ENCODE data around the gene ACSL1.

The ACSL1 gene

DNA sequence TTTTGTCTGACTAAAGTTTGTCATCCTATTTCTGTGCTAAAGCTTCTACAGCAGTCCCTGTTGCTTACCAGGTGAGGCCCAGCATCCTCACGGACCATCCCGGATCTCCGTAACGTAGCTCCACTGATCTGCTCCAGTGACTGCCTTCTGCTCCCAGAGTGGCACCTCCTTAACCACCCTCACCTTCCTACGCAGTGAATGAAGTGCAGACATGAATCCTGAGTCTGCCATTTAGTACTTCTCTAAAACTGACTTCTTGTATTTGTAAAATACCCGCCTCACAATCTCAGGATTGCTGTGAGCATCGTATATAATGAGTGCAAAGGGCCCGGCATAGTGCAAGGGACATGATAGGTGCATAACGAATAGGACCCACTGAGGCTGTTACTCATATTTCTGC is 27.7 kb upstream of the ACSL1 start:
- no peak for DNase-seq (ENCODE audit: low read depth in 1 of 2, low spot score in 1 of 2)
- TF ChIP-seq, protein P1, sequence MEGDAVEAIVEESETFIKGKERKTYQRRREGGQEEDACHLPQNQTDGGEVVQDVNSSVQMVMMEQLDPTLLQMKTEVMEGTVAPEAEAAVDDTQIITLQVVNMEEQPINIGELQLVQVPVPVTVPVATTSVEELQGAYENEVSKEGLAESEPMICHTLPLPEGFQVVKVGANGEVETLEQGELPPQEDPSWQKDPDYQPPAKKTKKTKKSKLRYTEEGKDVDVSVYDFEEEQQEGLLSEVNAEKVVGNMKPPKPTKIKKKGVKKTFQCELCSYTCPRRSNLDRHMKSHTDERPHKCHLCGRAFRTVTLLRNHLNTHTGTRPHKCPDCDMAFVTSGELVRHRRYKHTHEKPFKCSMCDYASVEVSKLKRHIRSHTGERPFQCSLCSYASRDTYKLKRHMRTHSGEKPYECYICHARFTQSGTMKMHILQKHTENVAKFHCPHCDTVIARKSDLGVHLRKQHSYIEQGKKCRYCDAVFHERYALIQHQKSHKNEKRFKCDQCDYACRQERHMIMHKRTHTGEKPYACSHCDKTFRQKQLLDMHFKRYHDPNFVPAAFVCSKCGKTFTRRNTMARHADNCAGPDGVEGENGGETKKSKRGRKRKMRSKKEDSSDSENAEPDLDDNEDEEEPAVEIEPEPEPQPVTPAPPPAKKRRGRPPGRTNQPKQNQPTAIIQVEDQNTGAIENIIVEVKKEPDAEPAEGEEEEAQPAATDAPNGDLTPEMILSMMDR (IDR thresholded peaks at IDR 0.05; ENCODE audit: insufficient read depth, low read length) = no peak
- TF ChIP-seq POLR2AphosphoS5 (IDR thresholded peaks at IDR 0.05; ENCODE audit: low read depth) = no peak
- TF ChIP-seq, protein P2, sequence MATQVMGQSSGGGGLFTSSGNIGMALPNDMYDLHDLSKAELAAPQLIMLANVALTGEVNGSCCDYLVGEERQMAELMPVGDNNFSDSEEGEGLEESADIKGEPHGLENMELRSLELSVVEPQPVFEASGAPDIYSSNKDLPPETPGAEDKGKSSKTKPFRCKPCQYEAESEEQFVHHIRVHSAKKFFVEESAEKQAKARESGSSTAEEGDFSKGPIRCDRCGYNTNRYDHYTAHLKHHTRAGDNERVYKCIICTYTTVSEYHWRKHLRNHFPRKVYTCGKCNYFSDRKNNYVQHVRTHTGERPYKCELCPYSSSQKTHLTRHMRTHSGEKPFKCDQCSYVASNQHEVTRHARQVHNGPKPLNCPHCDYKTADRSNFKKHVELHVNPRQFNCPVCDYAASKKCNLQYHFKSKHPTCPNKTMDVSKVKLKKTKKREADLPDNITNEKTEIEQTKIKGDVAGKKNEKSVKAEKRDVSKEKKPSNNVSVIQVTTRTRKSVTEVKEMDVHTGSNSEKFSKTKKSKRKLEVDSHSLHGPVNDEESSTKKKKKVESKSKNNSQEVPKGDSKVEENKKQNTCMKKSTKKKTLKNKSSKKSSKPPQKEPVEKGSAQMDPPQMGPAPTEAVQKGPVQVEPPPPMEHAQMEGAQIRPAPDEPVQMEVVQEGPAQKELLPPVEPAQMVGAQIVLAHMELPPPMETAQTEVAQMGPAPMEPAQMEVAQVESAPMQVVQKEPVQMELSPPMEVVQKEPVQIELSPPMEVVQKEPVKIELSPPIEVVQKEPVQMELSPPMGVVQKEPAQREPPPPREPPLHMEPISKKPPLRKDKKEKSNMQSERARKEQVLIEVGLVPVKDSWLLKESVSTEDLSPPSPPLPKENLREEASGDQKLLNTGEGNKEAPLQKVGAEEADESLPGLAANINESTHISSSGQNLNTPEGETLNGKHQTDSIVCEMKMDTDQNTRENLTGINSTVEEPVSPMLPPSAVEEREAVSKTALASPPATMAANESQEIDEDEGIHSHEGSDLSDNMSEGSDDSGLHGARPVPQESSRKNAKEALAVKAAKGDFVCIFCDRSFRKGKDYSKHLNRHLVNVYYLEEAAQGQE (IDR thresholded peaks at IDR 0.05; ENCODE audit: insufficient replicate concordance, low read depth) = no peak
- no peak for TF ChIP-seq GABPA (IDR thresholded peaks at IDR 0.05; ENCODE audit: low read depth)
- TF ChIP-seq SPI1 (IDR thresholded peaks at IDR 0.05; ENCODE audit: borderline replicate concordance, low read depth) = no peak
- H3K27me3 ChIP-seq (ENCODE audit: insufficient read depth, poor library complexity, severe bottlenecking) = no peaks in the 10 kb centered on the region
- no peak overlapping the region for H3K4me3 ChIP-seq (replicated peaks; ENCODE audit: insufficient read depth, low read length)
- H3K27ac ChIP-seq (replicated peaks) = no peak overlapping the region

DNA sequence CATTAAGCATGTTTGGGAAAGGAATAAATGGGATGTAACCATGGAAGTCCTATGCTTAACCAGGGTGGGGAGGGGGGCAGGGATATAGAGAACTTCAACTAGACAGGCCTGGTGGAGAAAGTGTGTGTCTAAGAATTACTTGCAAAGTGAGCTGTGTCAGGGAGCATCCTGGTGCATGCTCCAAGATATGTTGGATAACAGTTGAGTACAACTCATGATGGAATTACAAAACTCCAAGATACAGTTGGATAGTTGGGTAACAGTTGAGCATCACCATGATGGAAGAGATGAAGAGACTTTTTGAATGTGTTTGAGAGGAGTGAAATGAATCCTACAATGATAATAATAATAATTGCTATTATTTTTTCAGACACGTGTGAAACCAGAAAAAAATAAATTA is 26.1 kb upstream of the ACSL1 start:
- H3K27me3 ChIP-seq (ENCODE audit: insufficient read depth, poor library complexity, severe bottlenecking) = no peaks in the 10 kb centered on the region
- TF ChIP-seq SPI1 (IDR thresholded peaks at IDR 0.05; ENCODE audit: borderline replicate concordance, low read depth) (no peak), POLR2AphosphoS5 (IDR thresholded peaks at IDR 0.05; ENCODE audit: low read depth) (no peak), GABPA (IDR thresholded peaks at IDR 0.05; ENCODE audit: low read depth) (no peak)
- TF ChIP-seq, protein P1 (IDR thresholded peaks at IDR 0.05; ENCODE audit: insufficient read depth, low read length) = no peak
- no peak for DNase-seq (ENCODE audit: low read depth in 1 of 2, low spot score in 1 of 2)
- H3K4me3 ChIP-seq (replicated peaks; ENCODE audit: insufficient read depth, low read length) = no peak overlapping the region
- H3K27ac ChIP-seq (replicated peaks) = peak overlapping the region; percentile 48; the same call in 1 of the 2 replicates

DNA sequence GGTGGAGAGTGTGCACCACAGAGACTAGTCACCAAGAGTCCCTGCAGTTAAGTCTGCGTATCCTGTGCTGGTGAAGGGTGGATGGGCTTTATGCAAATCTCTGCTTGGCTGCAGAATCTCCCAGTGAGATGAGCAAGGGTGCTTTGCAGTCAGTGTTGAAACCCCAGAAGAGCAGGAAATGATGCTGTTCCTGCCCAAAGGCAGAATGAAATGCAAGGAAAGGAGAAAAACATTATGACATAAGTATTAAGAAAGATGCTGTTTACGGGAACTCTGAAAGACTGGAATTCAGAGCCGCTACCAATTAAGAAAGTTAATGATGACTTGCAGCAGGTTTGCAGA is 25.4 kb upstream of the ACSL1 start:
- no peak overlapping the region for H3K4me3 ChIP-seq (replicated peaks; ENCODE audit: insufficient read depth, low read length)
- peak overlapping the region; percentile 48 for H3K27ac ChIP-seq (replicated peaks)
- peak in 1 of 2 experiments; percentile 59 for DNase-seq (ENCODE audit: low read depth in 1 of 2, low spot score in 1 of 2)
- H3K27me3 ChIP-seq (ENCODE audit: insufficient read depth, poor library complexity, severe bottlenecking) = no peaks in the 10 kb centered on the region
- TF ChIP-seq, protein P2 (IDR thresholded peaks at IDR 0.05; ENCODE audit: insufficient replicate concordance, low read depth) = no peak
- TF ChIP-seq GABPA (IDR thresholded peaks at IDR 0.05; ENCODE audit: low read depth) = no peak
- no peak for TF ChIP-seq POLR2AphosphoS5 (IDR thresholded peaks at IDR 0.05; ENCODE audit: low read depth)
- TF ChIP-seq SPI1 (IDR thresholded peaks at IDR 0.05; ENCODE audit: borderline replicate concordance, low read depth) = no peak
- TF ChIP-seq, protein P1 (IDR thresholded peaks at IDR 0.05; ENCODE audit: insufficient read depth, low read length) = no peak

All from HL-60 (cell line).